SK-N-SH treated with all-trans-retinoic acid at 6 μM for 48 hours (cell line): ENCODE measurements around the gene DNLZ.

Experiments
- ATAC-seq: fragments of 200-7000 bp; cut with Tn5 transposase; 3 replicates; pipeline ENCODE4 v1.9.1; 2020; ENCODE audit warnings: mild to moderate bottlenecking, moderate library complexity
- ARNTL ChIP-seq: fragments of 450-650 bp; formaldehyde crosslinking; IDR thresholded peaks from 2 replicates; pipeline ENCODE4 v1.5.0; 2020; ENCODE audit warnings: low read depth, mild to moderate bottlenecking, moderate library complexity, borderline replicate concordance
- CREB5 ChIP-seq: fragments of 250-450 bp; sonication (Bioruptor Pico); IDR thresholded peaks from 2 replicates; pipeline ENCODE4 v1.5.1; 2020; ENCODE audit warnings: low read depth, mild to moderate bottlenecking, moderate library complexity
- CSDC2 ChIP-seq: fragments of 250-450 bp; sonication (Bioruptor Pico); IDR thresholded peaks from 2 replicates; pipeline ENCODE4 v1.5.0; 2020; ENCODE audit warnings: mild to moderate bottlenecking, moderate library complexity
- CSRNP3 ChIP-seq: fragments of 250-450 bp; sonication (Bioruptor Pico); IDR thresholded peaks from 2 replicates; pipeline ENCODE4 v1.5.1; 2021; ENCODE audit warnings: mild to moderate bottlenecking, moderate library complexity
- ESRRG ChIP-seq: fragments of 250-450 bp; sonication (Bioruptor Pico); IDR thresholded peaks from 2 replicates; pipeline ENCODE4 v1.6.1; 2021; ENCODE audit warnings: mild to moderate bottlenecking
- GLIS3 ChIP-seq: fragments of 250-450 bp; sonication (Bioruptor Pico); IDR thresholded peaks from 2 replicates; pipeline ENCODE4 v1.5.0; 2020; ENCODE audit warnings: mild to moderate bottlenecking, moderate library complexity
- OSR1 ChIP-seq: fragments of 250-450 bp; sonication (Bioruptor Pico); IDR thresholded peaks from 2 replicates; pipeline ENCODE4 v1.8.0; 2022; ENCODE audit warnings: moderate library complexity, mild to moderate bottlenecking, inconsistent platforms
- POU6F1 ChIP-seq: fragments of 250-450 bp; sonication (Bioruptor Pico); IDR thresholded peaks from 2 replicates; pipeline ENCODE4 v1.8.0; 2021; ENCODE audit warnings: low read depth, mild to moderate bottlenecking, moderate library complexity, borderline replicate concordance
- SNAI2 ChIP-seq: fragments of 250-450 bp; sonication (Bioruptor Pico); IDR thresholded peaks from 2 replicates; pipeline ENCODE4 v1.5.0; 2020; ENCODE audit warnings: mild to moderate bottlenecking, moderate library complexity
- TOX ChIP-seq: fragments of 250-450 bp; sonication (Bioruptor Pico); IDR thresholded peaks from 2 replicates; pipeline ENCODE4 v1.8.0; 2021; ENCODE audit warnings: mild to moderate bottlenecking, moderate library complexity, borderline replicate concordance
- TSHZ2 ChIP-seq: fragments of 250-450 bp; sonication (Bioruptor Pico); IDR thresholded peaks from 2 replicates; pipeline ENCODE4 v1.5.0; 2020; ENCODE audit warnings: mild to moderate bottlenecking, moderate library complexity
- ZC3H10 ChIP-seq: fragments of 250-450 bp; sonication (Bioruptor Pico); IDR thresholded peaks from 2 replicates; pipeline ENCODE4 v1.5.1; 2021; ENCODE audit warnings: mild to moderate bottlenecking, moderate library complexity
- ZFP3 ChIP-seq: fragments of 250-450 bp; sonication (Bioruptor Pico); IDR thresholded peaks from 2 replicates; pipeline ENCODE4 v1.5.0; 2020; ENCODE audit warnings: mild to moderate bottlenecking, moderate library complexity
- ZFP30 ChIP-seq: fragments of 450-650 bp; formaldehyde crosslinking; IDR thresholded peaks from 2 replicates; pipeline ENCODE4 v1.5.0; 2022; ENCODE audit warnings: mild to moderate bottlenecking, moderate library complexity
- ZNF565 ChIP-seq: fragments of 450-650 bp; formaldehyde crosslinking; conservative IDR thresholded peaks from 2 replicates; pipeline ENCODE4 v1.5.0; 2020; ENCODE audit warnings: low read depth, mild to moderate bottlenecking, moderate library complexity
- ZNF70 ChIP-seq: fragments of 450-650 bp; formaldehyde crosslinking; IDR thresholded peaks from 2 replicates; pipeline ENCODE4 v1.5.0; 2020; ENCODE audit warnings: mild to moderate bottlenecking, moderate library complexity
- ZNF8 ChIP-seq: fragments of 450-650 bp; formaldehyde crosslinking; IDR thresholded peaks from 2 replicates; pipeline ENCODE4 v1.5.0; 2020; ENCODE audit warnings: mild to moderate bottlenecking, moderate library complexity
- TF ChIP-seq, protein P1 (sequence below): fragments of 250-450 bp; sonication (Bioruptor Pico); IDR thresholded peaks from 2 replicates; pipeline ENCODE4 v1.8.0; 2020; ENCODE audit warnings: mild to moderate bottlenecking, moderate library complexity, borderline replicate concordance

Gene DNLZ

DNA sequence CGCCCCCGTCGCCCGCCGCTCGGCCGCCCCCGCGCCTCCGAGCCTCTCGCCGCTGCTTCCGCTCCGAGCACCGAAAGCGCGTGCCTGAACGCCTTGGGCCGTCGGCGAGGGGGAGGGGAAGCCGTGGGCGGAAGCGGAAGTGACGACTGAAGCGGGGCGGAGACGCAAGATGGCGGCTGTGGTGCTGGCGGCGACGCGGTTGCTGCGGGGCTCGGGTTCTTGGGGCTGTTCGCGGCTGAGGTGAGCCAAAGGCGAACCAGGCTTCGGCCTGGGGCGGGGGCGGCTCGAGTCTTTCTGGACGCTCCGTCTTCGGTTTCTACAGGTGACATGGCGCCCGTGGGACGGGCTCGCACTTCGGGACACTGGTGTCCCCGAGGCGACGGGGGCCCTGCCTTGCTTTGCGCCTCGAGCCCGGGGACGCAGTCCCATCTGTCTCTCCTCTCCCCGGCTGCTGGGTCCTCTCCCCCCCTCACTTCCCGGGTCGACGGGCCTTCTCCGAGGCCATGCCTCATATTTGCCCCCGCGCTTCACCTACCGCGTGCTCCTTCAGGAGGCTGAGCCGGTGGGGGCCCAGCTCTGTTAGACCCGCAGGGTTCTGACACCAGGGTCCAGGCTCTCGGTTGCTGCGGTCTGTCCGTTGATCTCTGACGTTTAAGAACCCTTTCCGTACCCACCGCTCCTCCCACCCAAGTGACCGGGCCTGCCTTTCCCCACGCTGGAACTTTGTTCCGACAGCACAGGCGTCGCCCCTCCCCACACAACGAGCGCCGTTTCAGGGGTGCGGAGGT lies 47.1 kb upstream of the DNLZ start, which contains the start of the genes ENTR1 and PMPCA:
ENTR1 (minus strand) TSS at position 115 of the 788 bp plus-strand sequence. CDS start 217 bp downstream, outside the sequence.
PMPCA (plus strand) TSS at position 159 of the 788 bp plus-strand sequence; CDS start at position 170, 11 bp downstream.
- peak; percentile 85 for ATAC-seq
- TF ChIP-seq SNAI2 (CRISPR knock-in tag) (no peak), ZNF70 (CRISPR knock-in tag) (no peak), ZNF565 (no peak)
- TF ChIP-seq, protein P1, sequence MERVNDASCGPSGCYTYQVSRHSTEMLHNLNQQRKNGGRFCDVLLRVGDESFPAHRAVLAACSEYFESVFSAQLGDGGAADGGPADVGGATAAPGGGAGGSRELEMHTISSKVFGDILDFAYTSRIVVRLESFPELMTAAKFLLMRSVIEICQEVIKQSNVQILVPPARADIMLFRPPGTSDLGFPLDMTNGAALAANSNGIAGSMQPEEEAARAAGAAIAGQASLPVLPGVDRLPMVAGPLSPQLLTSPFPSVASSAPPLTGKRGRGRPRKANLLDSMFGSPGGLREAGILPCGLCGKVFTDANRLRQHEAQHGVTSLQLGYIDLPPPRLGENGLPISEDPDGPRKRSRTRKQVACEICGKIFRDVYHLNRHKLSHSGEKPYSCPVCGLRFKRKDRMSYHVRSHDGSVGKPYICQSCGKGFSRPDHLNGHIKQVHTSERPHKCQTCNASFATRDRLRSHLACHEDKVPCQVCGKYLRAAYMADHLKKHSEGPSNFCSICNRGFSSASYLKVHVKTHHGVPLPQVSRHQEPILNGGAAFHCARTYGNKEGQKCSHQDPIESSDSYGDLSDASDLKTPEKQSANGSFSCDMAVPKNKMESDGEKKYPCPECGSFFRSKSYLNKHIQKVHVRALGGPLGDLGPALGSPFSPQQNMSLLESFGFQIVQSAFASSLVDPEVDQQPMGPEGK (CRISPR knock-in tag), result 0 out of 2 replicates have a peak, but pooled peaks have one; percentile 18

- peak; percentile 71 for ATAC-seq
- no peak for TF ChIP-seq ESRRG (CRISPR knock-in tag)
- no peak for TF ChIP-seq CREB5 (CRISPR knock-in tag)
- TF ChIP-seq, protein P1 (CRISPR knock-in tag), result no peak
- TF ChIP-seq TOX (CRISPR knock-in tag), result no peak
- TF ChIP-seq ZFP30 (CRISPR knock-in tag), result no peak
- no peak for TF ChIP-seq TSHZ2
- TF ChIP-seq ZFP3 (CRISPR knock-in tag), result no peak
- TF ChIP-seq CSDC2 (CRISPR knock-in tag), result no peak
- TF ChIP-seq GLIS3, result no peak
- no peak for TF ChIP-seq CSRNP3 (CRISPR knock-in tag)
- TF ChIP-seq OSR1 (CRISPR knock-in tag), result no peak
- no peak for TF ChIP-seq ZNF8 (CRISPR knock-in tag)
- TF ChIP-seq, all 23 proteins: peak for 0
Measured at GRCh38 chr9:136409557-136410455, 46.3 kb upstream of the DNLZ start.

DNA sequence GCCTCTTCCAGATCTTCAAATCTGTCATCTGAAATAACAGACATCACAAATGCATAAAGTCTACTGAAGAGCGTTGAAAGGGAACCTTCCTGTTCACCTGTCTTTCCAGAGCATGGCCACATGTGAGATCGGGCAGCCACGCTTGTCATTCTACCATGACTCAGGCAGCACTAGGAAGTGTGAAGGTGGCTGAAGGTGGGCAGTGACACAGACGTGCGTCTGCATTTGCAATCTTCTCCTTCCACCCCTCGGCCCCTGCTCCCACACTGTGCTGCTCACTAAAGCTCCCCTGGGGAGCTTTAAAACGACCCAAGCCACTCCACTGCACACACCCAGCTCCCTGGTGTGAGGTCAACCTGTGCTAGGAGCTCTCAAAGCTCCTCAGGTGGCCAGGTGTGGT lies 44.4 kb upstream of the DNLZ start:
- no peak for ATAC-seq
- no peak for TF ChIP-seq ZNF565
- TF ChIP-seq CREB5 (CRISPR knock-in tag), result no peak
- no peak for TF ChIP-seq ZNF8 (CRISPR knock-in tag)
- TF ChIP-seq ARNTL, result no peak
- TF ChIP-seq ZC3H10 (CRISPR knock-in tag), result no peak
- TF ChIP-seq, protein P1 (CRISPR knock-in tag), result no peak
- no peak for TF ChIP-seq TOX (CRISPR knock-in tag)
- TF ChIP-seq POU6F1, result no peak
- TF ChIP-seq GLIS3, result no peak
